ENCODE data around the gene EIF4EBP2. TPM values are rescaled to one million over a fixed set of nuclear protein-coding genes. Genes with fewer than 3 reads are reported as not detected.

EIF4EBP2 gene
- total RNA-seq, 4 donors from 2014 or later: 185 to 225 (median 195) TPM

DNA sequence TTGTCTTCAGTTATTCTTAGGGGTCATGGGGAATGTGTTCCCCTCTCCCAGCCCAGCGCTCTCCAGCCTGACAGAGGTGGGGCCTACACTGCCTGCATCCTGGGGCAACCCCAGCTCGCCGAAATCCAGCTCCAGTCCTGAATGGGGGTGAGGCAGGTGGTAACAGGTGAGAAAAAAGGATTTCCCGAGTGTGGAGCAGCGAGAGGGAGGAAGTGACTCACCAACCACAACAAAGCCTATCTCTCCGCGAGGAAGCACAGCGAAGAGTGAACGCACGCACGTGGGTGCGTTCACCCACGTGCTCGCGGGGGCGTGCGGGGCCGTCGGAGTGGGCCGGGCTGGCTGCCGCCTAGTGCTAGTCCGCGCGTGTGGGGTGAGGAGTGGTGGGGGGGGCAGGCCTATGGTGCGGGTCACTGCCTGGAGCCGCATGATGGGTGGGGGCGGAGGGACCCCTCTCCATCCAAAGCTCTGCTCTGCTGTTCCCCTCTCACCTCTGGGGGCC lies 73.8 kb downstream of the EIF4EBP2 start:
- TF ChIP-seq, protein P1, sequence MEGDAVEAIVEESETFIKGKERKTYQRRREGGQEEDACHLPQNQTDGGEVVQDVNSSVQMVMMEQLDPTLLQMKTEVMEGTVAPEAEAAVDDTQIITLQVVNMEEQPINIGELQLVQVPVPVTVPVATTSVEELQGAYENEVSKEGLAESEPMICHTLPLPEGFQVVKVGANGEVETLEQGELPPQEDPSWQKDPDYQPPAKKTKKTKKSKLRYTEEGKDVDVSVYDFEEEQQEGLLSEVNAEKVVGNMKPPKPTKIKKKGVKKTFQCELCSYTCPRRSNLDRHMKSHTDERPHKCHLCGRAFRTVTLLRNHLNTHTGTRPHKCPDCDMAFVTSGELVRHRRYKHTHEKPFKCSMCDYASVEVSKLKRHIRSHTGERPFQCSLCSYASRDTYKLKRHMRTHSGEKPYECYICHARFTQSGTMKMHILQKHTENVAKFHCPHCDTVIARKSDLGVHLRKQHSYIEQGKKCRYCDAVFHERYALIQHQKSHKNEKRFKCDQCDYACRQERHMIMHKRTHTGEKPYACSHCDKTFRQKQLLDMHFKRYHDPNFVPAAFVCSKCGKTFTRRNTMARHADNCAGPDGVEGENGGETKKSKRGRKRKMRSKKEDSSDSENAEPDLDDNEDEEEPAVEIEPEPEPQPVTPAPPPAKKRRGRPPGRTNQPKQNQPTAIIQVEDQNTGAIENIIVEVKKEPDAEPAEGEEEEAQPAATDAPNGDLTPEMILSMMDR (IDR thresholded peaks at IDR 0.05; ENCODE audit: low read depth): no peak

Other genes with a start within 250 kb of the EIF4EBP2 start
- 100 to 1,000 TPM; 102 to 227 (median 105) TPM for gene SAR1A, start 233.6 kb upstream of the EIF4EBP2 start, total RNA-seq
- gene PPA1, start 170.7 kb upstream of the EIF4EBP2 start, total RNA-seq: 100 to 1,000 TPM; 111 to 437 (median 133) TPM
- not detected for gene NPFFR1, start 120.1 kb upstream of the EIF4EBP2 start, total RNA-seq
- gene LRRC20, start 21.5 kb upstream of the EIF4EBP2 start, total RNA-seq: 1 to 10 TPM; 2.3 to 5.8 (median 3.5) TPM
- gene NODAL, start 37.5 kb downstream of the EIF4EBP2 start, total RNA-seq: not detected
- 1 to 10 TPM; 1.0 to 4.5 (median 2.9) TPM for gene PALD1, start 74.6 kb downstream of the EIF4EBP2 start, total RNA-seq
- gene PRF1, start 198.6 kb downstream of the EIF4EBP2 start, total RNA-seq: 1 to 10 TPM; 2.0 to 5.3 (median 3.3) TPM

Measured in subcutaneous adipose tissue (tissue), 4 donors.